HCT116 (cell line): ENCODE data around the gene TASP1. TPM values are rescaled to one million over a fixed set of nuclear protein-coding genes. Genes with fewer than 3 reads are reported as not detected.

Source experiments
- ATAC-seq: fragments of 200-7000 bp; cut with Tn5 transposase; 2 replicates; pipeline ENCODE4 v1.9.1; 2020; ENCODE audit warnings: mild to moderate bottlenecking, moderate library complexity
- BruUV-seq: library from RNA; stranded (reverse); fragments of 400-500 nt; replicated peaks from 2 replicates; lab custom pipeline; 2021; lab: Mats Ljungman, UMichigan
- CTCF ChIA-PET: fragments of 300-600 bp; sonication (Branson Sonifier 250); formaldehyde crosslinking; loops from one replicate; lab custom pipeline; 2021; ENCODE audit warnings: antibody characterized with exemption; lab: Charles Lee
- POLR2A ChIA-PET: fragments of 300-600, 350-600 bp; sonication (Branson Sonifier 250); formaldehyde crosslinking; loops from one replicate; lab custom pipeline; 2021; ENCODE audit warnings: antibody characterized with exemption; lab: Charles Lee
- RAD21 ChIA-PET, 2 experiments: fragments of 300-600 bp; sonication (Branson Sonifier 250); formaldehyde crosslinking; loops; one replicate each; lab custom pipeline; 2023; ENCODE audit warnings: low total read pairs in 2 of 2; ENCODE audit not compliant: uncharacterized antibody in 2 of 2, unreplicated experiment in 2 of 2, low non-redundant PET in 1 of 2; lab: Charles Lee
- DNase-seq: peaks from one replicate; pipeline ENCODE4 v3.0.0-alpha.2; 2010; ENCODE audit warnings: low read depth, low spot score
- H2AFZ ChIP-seq: fragments of 200-600 bp; shearing (Covaris generic), sonication (generic); 2 replicates; pipeline ENCODE4 v1.6.1; 2017; ENCODE audit warnings: low read depth, mixed run types, mixed read lengths, antibody characterized with exemption, low read length; ENCODE audit not compliant: poor library complexity, severe bottlenecking
- H3K27ac ChIP-seq: 2 replicates; pipeline ENCODE4 v1.5.1; 2012; ENCODE audit warnings: low read depth, low read length
- H3K27me3 ChIP-seq: fragments of 200-600 bp; sonication (generic); 2 replicates; pipeline ENCODE4 v1.6.1; 2016; ENCODE audit warnings: mixed run types, low read length, mixed read lengths; ENCODE audit not compliant: insufficient read depth
- H3K36me3 ChIP-seq, 2 experiments: fragments of 200-500 bp in 1 of 2; fragments of 200-600 bp in 1 of 2; sonication (Bioruptor generic) in 1 of 2; sonication (generic) in 1 of 2; 2 replicates each; pipeline versions ENCODE4 v1.5.1 to v1.6.1; 2014 to 2016; ENCODE audit warnings: low read length in 2 of 2, inconsistent platforms in 1 of 2, mixed read lengths in 1 of 2, mixed run types in 1 of 2; ENCODE audit not compliant: insufficient read depth in 2 of 2, control insufficient read depth in 1 of 2
- H3K4me1 ChIP-seq, 2 experiments: fragments of 200-600 bp in 1 of 2; sonication (generic) in 1 of 2; 2 replicates each; pipeline versions ENCODE4 v1.5.1 to v1.6.1; 2012 to 2017; ENCODE audit warnings: low read length in 2 of 2, inconsistent platforms in 1 of 2, mild to moderate bottlenecking in 1 of 2, mixed read lengths in 1 of 2, mixed run types in 1 of 2, moderate library complexity in 1 of 2; ENCODE audit not compliant: insufficient read depth in 2 of 2, control insufficient read depth in 1 of 2
- H3K4me2 ChIP-seq: fragments of 200-600 bp; sonication (generic); 2 replicates; pipeline ENCODE4 v1.6.1; 2017; ENCODE audit warnings: mixed run types, low read length, mixed read lengths
- H3K4me3 ChIP-seq, 2 experiments: fragments of 200-600 bp in 1 of 2; sonication (generic) in 1 of 2; replicated peaks in 1 of 2; 2 replicates each; pipeline ENCODE4 v1.5.1; 2011 to 2016; ENCODE audit warnings: low read length in 2 of 2, control low read depth in 1 of 2, low read depth in 1 of 2, mild to moderate bottlenecking in 1 of 2, mixed read lengths in 1 of 2, mixed run types in 1 of 2
- H3K79me2 ChIP-seq: fragments of 200-600 bp; sonication (generic); 2 replicates; pipeline ENCODE4 v1.6.1; 2017; ENCODE audit warnings: mild to moderate bottlenecking, mixed run types, low read length, moderate library complexity, mixed read lengths; ENCODE audit not compliant: insufficient read depth
- H3K9ac ChIP-seq: fragments of 200-600 bp; sonication (generic); 2 replicates; pipeline ENCODE4 v1.6.1; 2016; ENCODE audit warnings: low read length, mixed read lengths
- H3K9me2 ChIP-seq: fragments of 200-600 bp; sonication (generic), shearing (Covaris generic); 2 replicates; pipeline ENCODE4 v1.6.1; 2017; ENCODE audit warnings: mixed run types, mild to moderate bottlenecking, moderate library complexity; ENCODE audit not compliant: insufficient read depth
- H3K9me3 ChIP-seq, 2 experiments: fragments of 200-500 bp in 1 of 2; fragments of 200-600 bp in 1 of 2; sonication (Bioruptor generic) in 1 of 2; sonication (generic) in 1 of 2; 2 replicates each; pipeline ENCODE4 v1.6.1; 2014 to 2017; ENCODE audit warnings: low read length in 2 of 2, mixed read lengths in 2 of 2, inconsistent platforms in 1 of 2, low read depth in 1 of 2, mild to moderate bottlenecking in 1 of 2, mixed run types in 1 of 2, moderate library complexity in 1 of 2; ENCODE audit not compliant: control insufficient read depth in 1 of 2, insufficient read depth in 1 of 2
- H4K20me1 ChIP-seq: fragments of 200-600 bp; sonication (generic), shearing (Covaris generic); 2 replicates; pipeline ENCODE4 v1.6.1; 2017; ENCODE audit warnings: mixed run types, mild to moderate bottlenecking, moderate library complexity; ENCODE audit not compliant: insufficient read depth
- CBX3 ChIP-seq: IDR thresholded peaks from 2 replicates; pipeline ENCODE4 v1.6.1; 2012; ENCODE audit warnings: low read depth
- CTCF ChIP-seq, 3 experiments: fragments of 200-600 bp in 1 of 3; sonication (generic) in 1 of 3; IDR thresholded peaks in 2 of 3; conservative IDR thresholded peaks in 1 of 3; 2 replicates each; pipeline ENCODE4 v1.5.1; 2012 to 2017; ENCODE audit warnings: low read depth in 2 of 3, low read length in 2 of 3, antibody characterized with exemption in 1 of 3, borderline replicate concordance in 1 of 3, control low read depth in 1 of 3, mild to moderate bottlenecking in 1 of 3, mixed read lengths in 1 of 3, mixed run types in 1 of 3, moderate library complexity in 1 of 3; ENCODE audit not compliant: insufficient read depth in 1 of 3
- EGR1 ChIP-seq: IDR thresholded peaks from 2 replicates; pipeline ENCODE4 v1.6.1; 2012; ENCODE audit warnings: low read depth
- MAX ChIP-seq: IDR thresholded peaks from 2 replicates; pipeline ENCODE4 v1.6.1; 2012
- RAD21 ChIP-seq: IDR thresholded peaks from 2 replicates; pipeline ENCODE4 v1.6.1; 2012; ENCODE audit warnings: low read depth, mild to moderate bottlenecking
- SP1 ChIP-seq: IDR thresholded peaks from 2 replicates; pipeline ENCODE4 v1.6.1; 2012; ENCODE audit warnings: low read depth
- ZFX ChIP-seq: fragments of 450-650 bp; IDR thresholded peaks from 2 replicates; pipeline ENCODE4 v1.6.1; 2017
- intact Hi-C: fragments of 100-400 bp; cut with micrococcal nuclease; formaldehyde crosslinking; loops from 2 replicates; pipeline ENCODE4 v1.10.0; 2022
- total RNA-seq: library from RNA; stranded (reverse); gene quantifications from one replicate; pipeline ENCODE4 v1.2.1, GENCODE V29; 2021; ENCODE audit not compliant: unreplicated experiment

TASP1 gene
- total RNA-seq, 1 experiment from 2014 or later, result 19.1 TPM

GRCh38 chr20:13581451-13581850, 57.3 kb downstream of the TASP1 start:
- RAD21 ChIA-PET, result no interaction called here
- POLR2A ChIA-PET, result no interaction called here

More at GRCh38 chr20:13581451-13581850, 57.3 kb downstream of the TASP1 start:
- Histone ChIP-seq H3K9me2 (no peaks in the 10 kb centered on the region), H4K20me1 (no peaks in the 10 kb centered on the region), H2AFZ (no peak overlapping the region), H3K9ac (no peak overlapping the region), H3K27me3 (no peaks in the 10 kb centered on the region), H3K4me3 (no peak overlapping the region), H3K27ac (no peak overlapping the region), H3K4me2 (no peak overlapping the region), H3K9me3 (peaks cover 0 to 5% of the 10 kb centered on the region in 2 experiments; a peak in 1 of 4 replicates), H3K36me3 (peaks cover 2 to 4% of the 10 kb centered on the region in 2 experiments; a peak in 1 of 4 replicates), H3K79me2 (0 out of 2 replicates have a peak, but pooled peaks cover 5% of the 10 kb centered on the region), H3K4me1 (no peaks in the 10 kb centered on the region)
- CTCF ChIA-PET, result interaction anchor here (0.7 kb wide), 1 partner anchor 35 kb away, joined by 3 read pairs; no protein-coding TSS in a partner anchor
- DNase-seq (no peak), ATAC-seq (no peak)
- BruUV-seq, result no TSS peak
- TF ChIP-seq SP1 (no peak), CTCF (IDR thresholded peaks at IDR 0.05 in 2 of 3, conservative IDR thresholded peaks at IDR 0.05 in 1 of 3; ENCODE audit: borderline replicate concordance in 1 of 3, insufficient read depth in 1 of 3, low read depth in 2 of 3, low read length in 2 of 3) (no peak), MAX (no peak), CBX3 (no peak), EGR1 (no peak), RAD21 (no peak), ZFX (no peak)
- intact Hi-C loops, result no loop called here
